Suprapubic skin (tissue), 4 donors: ENCODE results near the gene ADRB1. TPM values are rescaled to one million over a fixed set of nuclear protein-coding genes. Genes with fewer than 3 reads are reported as not detected.

Experiments
- DNase-seq, 2 donors: peaks; one replicate each; pipeline ENCODE4 v3.0.0-alpha.2; 2019; ENCODE audit warnings: low spot score in 2 of 2
- H3K27ac ChIP-seq: fragments of 200-600 bp; sonication (generic); one replicate; pipeline ENCODE4 v1.5.1; 2019
- H3K27me3 ChIP-seq: fragments of 200-600 bp; sonication (generic); one replicate; pipeline ENCODE4 v1.5.1; 2019
- H3K36me3 ChIP-seq: fragments of 200-600 bp; sonication (generic); one replicate; pipeline ENCODE4 v1.5.1; 2019
- H3K4me1 ChIP-seq: fragments of 200-600 bp; sonication (generic); one replicate; pipeline ENCODE4 v1.5.1; 2019
- H3K4me3 ChIP-seq: fragments of 200-600 bp; sonication (generic); one replicate; pipeline ENCODE4 v1.5.1; 2019; ENCODE audit warnings: mild to moderate bottlenecking
- H3K9me3 ChIP-seq: fragments of 200-600 bp; sonication (generic); one replicate; pipeline ENCODE4 v1.5.1; 2019
- CTCF ChIP-seq, 2 donors: fragments of 200-600 bp in 1 of 2; fragments of 450-650 bp in 1 of 2; sonication (generic) in 1 of 2; IDR thresholded peaks; one replicate each; pipeline ENCODE4 v1.5.1; 2016 to 2019; ENCODE audit warnings: antibody characterized with exemption in 2 of 2, mild to moderate bottlenecking in 1 of 2, moderate library complexity in 1 of 2
- EP300 ChIP-seq: sonication (generic); formaldehyde crosslinking; IDR thresholded peaks from one replicate; pipeline ENCODE4 v1.6.1; 2017; ENCODE audit warnings: antibody characterized with exemption
- POLR2A ChIP-seq, 2 donors: fragments of 450-650 bp; IDR thresholded peaks; one replicate each; pipeline ENCODE4 v1.6.1; 2017; ENCODE audit warnings: antibody characterized with exemption in 2 of 2, mild to moderate bottlenecking in 2 of 2, moderate library complexity in 2 of 2
- POLR2AphosphoS5 ChIP-seq, 3 donors: sonication (generic); formaldehyde crosslinking; IDR thresholded peaks; one replicate each; pipeline ENCODE4 v1.6.1; 2017; ENCODE audit warnings: antibody characterized with exemption in 3 of 3
- WGBS: methylation state at CpG from one replicate; pipeline ENCODE4 v1.1.5; 2018; 5-methylcytosine and 5-hydroxymethylcytosine counted together
- total RNA-seq, 4 donors: library from RNA; depleted of rRNA; stranded (reverse); fragments of >200 nt; gene quantifications; one replicate each; pipeline ENCODE4 v1.1.0, GENCODE V29; 2016

The ADRB1 gene
- total RNA-seq, 4 donors from 2014 or later: 0.56 to 1.4 (median 1.1) TPM

DNA sequence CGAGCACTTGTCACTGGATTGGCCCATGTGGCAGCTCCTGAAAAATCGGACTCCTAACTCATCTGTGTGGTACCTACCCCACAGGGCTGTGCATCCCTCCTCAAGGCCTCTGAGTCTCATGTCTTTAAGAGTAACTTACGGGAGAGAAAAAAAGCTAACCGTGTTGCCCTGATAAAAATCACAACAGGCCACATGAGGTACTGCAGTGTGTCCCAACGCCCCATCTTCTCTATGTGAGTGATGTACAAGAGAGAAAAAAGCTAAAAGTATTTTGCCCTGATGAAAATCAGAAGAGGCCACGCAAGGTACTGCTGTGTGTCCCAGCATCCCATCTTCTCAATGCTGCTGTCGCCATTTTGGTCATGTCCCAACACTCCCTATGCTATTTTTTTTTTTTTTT lies 41.2 kb upstream of the ADRB1 start:
- Histone ChIP-seq H3K4me3 (no peak overlapping the region), H3K27ac (no peak overlapping the region), H3K4me1 (no peaks in the 10 kb centered on the region), H3K27me3 (no peaks in the 10 kb centered on the region), H3K36me3 (no peaks in the 10 kb centered on the region), H3K9me3 (no peaks in the 10 kb centered on the region)
- WGBS: 80% methylated on average over 7 of the region's 7 CpGs
- no peak for DNase-seq
- TF ChIP-seq EP300 (no peak), POLR2A (IDR thresholded peaks at IDR 0.05) (no peak), CTCF (IDR thresholded peaks at IDR 0.05) (no peak), POLR2AphosphoS5 (IDR thresholded peaks at IDR 0.05) (no peak)

DNA sequence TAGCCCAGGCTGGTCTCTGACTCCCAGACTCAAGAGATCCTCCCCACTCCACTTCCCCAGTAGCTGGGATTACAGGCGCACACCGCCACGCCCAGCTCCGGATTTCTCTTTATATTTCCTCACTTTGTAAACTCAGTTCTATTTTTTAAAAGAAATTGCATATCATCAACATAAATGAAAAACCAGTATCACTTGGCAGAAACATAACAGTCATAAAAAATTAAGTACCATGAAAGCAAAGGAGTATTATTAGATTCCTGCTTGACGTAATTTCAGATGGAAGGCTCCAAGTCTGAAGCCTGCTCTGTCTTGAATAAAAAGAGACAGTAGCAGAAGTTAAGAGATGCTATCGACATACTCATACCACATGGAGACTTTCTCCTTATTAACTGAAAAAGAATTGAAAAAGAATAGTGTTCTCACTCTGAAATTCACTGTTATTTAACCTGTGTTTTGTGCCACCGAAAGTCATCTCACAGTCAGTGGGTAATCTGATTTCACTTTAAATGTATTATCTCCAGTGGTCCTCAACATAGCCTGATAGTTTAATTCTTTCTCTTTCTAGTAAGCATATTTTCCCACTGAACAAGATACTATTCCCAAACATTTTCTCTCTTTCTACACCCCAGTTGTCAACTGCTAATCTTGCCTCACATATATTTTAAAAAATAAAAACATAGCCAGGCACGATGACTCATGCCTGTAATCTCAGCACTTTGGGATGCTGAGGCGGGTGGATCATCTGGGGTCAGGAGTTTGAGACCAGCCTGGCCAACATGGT lies 40.3 kb upstream of the ADRB1 start:
- TF ChIP-seq CTCF (IDR thresholded peaks at IDR 0.05) (no peak), EP300 (no peak), POLR2A (IDR thresholded peaks at IDR 0.05) (no peak), POLR2AphosphoS5 (IDR thresholded peaks at IDR 0.05) (no peak)
- DNase-seq: no peak
- 50% methylated on average over 9 of the region's 9 CpGs for WGBS
- Histone ChIP-seq H3K4me3 (no peak overlapping the region), H3K4me1 (no peaks in the 10 kb centered on the region), H3K27me3 (no peaks in the 10 kb centered on the region), H3K27ac (no peak overlapping the region), H3K9me3 (no peaks in the 10 kb centered on the region), H3K36me3 (no peaks in the 10 kb centered on the region)

- TF ChIP-seq POLR2AphosphoS5 (IDR thresholded peaks at IDR 0.05): no peak
- TF ChIP-seq POLR2A (IDR thresholded peaks at IDR 0.05): no peak
- TF ChIP-seq CTCF (IDR thresholded peaks at IDR 0.05): no peak
- no peak for TF ChIP-seq EP300
- no peaks in the 10 kb centered on the region for H3K36me3 ChIP-seq
- DNase-seq: no peak
- 76% methylated on average over 5 of the region's 5 CpGs for WGBS
- no peak overlapping the region for H3K27ac ChIP-seq
- H3K4me1 ChIP-seq: no peaks in the 10 kb centered on the region
- H3K27me3 ChIP-seq: no peaks in the 10 kb centered on the region
- H3K4me3 ChIP-seq: no peak overlapping the region
- no peaks in the 10 kb centered on the region for H3K9me3 ChIP-seq
Observed at GRCh38 chr10:114009281-114009996, 34.2 kb upstream of the ADRB1 start.

DNA sequence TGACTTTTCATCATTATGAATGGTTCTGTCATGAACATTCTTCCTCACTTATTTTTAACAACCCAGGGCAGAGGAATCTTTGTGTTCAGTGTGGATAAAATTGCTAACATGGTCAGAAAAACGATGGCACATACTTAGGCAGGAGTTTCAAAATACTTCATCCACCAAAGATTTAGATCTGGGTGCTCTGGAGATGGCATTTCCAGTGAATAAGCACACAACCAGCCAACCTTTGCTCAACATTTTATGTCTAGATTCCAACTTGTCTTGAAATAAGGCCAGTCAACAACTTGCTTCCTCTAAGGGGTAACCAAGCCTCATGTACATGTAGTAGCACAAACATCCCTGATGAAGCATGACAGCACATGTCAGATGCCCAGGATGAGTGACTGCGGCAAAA lies 33.4 kb upstream of the ADRB1 start:
- H3K4me1 ChIP-seq: no peaks in the 10 kb centered on the region
- TF ChIP-seq CTCF (IDR thresholded peaks at IDR 0.05) (no peak), POLR2AphosphoS5 (IDR thresholded peaks at IDR 0.05) (no peak), POLR2A (IDR thresholded peaks at IDR 0.05) (no peak), EP300 (no peak)
- 62% methylated on average over 2 of the region's 2 CpGs for WGBS

GRCh38 chr10:114012650-114013049 lies 31.0 kb upstream of the ADRB1 start:
- no peak for TF ChIP-seq POLR2AphosphoS5 (IDR thresholded peaks at IDR 0.05)
- TF ChIP-seq EP300: no peak
- no peak for TF ChIP-seq POLR2A (IDR thresholded peaks at IDR 0.05)
- TF ChIP-seq CTCF (IDR thresholded peaks at IDR 0.05): no peak
- Histone ChIP-seq H3K27me3 (no peaks in the 10 kb centered on the region), H3K4me3 (no peak overlapping the region), H3K27ac (no peak overlapping the region), H3K9me3 (no peaks in the 10 kb centered on the region), H3K4me1 (no peaks in the 10 kb centered on the region), H3K36me3 (no peaks in the 10 kb centered on the region)
- DNase-seq: no peak
- WGBS: 80% methylated on average over 8 of the region's 8 CpGs

More for the DNA sequence above, 33.4 kb upstream of the ADRB1 start:
- Histone ChIP-seq H3K9me3 (no peaks in the 10 kb centered on the region), H3K36me3 (no peaks in the 10 kb centered on the region), H3K4me3 (no peak overlapping the region), H3K27ac (no peak overlapping the region), H3K27me3 (no peaks in the 10 kb centered on the region)
- no peak for DNase-seq
